Activated naive CD8-positive, alpha-beta T cell treated with anti-CD3 and anti-CD28 coated beads for 36 hours (primary cell): ENCODE data around the gene SPAG16. TPM values are rescaled to one million over a fixed set of nuclear protein-coding genes. Genes with fewer than 3 reads are reported as not detected.

Experiments
- DNase-seq: peaks from one replicate; pipeline ENCODE4 v3.0.0; 2021
- H3K27ac Mint-ChIP-seq: one replicate; pipeline ENCODE4 v1.8.0; 2022; ENCODE audit warnings: mild to moderate bottlenecking, moderate library complexity, mixed read lengths
- H3K27me3 Mint-ChIP-seq: one replicate; pipeline ENCODE4 v1.8.0; 2022; ENCODE audit warnings: mild to moderate bottlenecking, mixed read lengths
- H3K36me3 Mint-ChIP-seq: one replicate; pipeline ENCODE4 v1.8.0; 2021; ENCODE audit warnings: mild to moderate bottlenecking, mixed read lengths
- H3K4me1 Mint-ChIP-seq: one replicate; pipeline ENCODE4 v1.8.0; 2021; ENCODE audit warnings: mixed read lengths
- H3K4me3 Mint-ChIP-seq: one replicate; pipeline ENCODE4 v1.8.0; 2022; ENCODE audit warnings: mild to moderate bottlenecking, moderate library complexity, mixed read lengths
- H3K9me3 Mint-ChIP-seq: one replicate; pipeline ENCODE4 v1.8.0; 2022; ENCODE audit warnings: mixed read lengths
- total RNA-seq, 2 experiments: library from RNA; stranded (reverse); gene quantifications; one replicate each; pipeline ENCODE4 v1.2.3, GENCODE V29; 2021

The SPAG16 gene
- total RNA-seq, 2 experiments from 2014 or later = 9.9 to 11.6 TPM

GRCh38 chr2:213411582-213412289 is 127.5 kb downstream of the SPAG16 start:
- Mint-ChIP-seq H3K27me3 (peaks cover 7% of the 10 kb centered on the region), H3K9me3 (no peaks in the 10 kb centered on the region), H3K27ac (no peak overlapping the region)

GRCh38 chr2:213415093-213415492 is 130.8 kb downstream of the SPAG16 start:
- no peaks in the 10 kb centered on the region for H3K9me3 Mint-ChIP-seq
- no peak for DNase-seq
- no peak overlapping the region for H3K4me3 Mint-ChIP-seq
- no peaks in the 10 kb centered on the region for H3K27me3 Mint-ChIP-seq
- no peaks in the 10 kb centered on the region for H3K4me1 Mint-ChIP-seq
- no peak overlapping the region for H3K27ac Mint-ChIP-seq
- H3K36me3 Mint-ChIP-seq = no peaks in the 10 kb centered on the region

More at GRCh38 chr2:213411582-213412289, 127.5 kb downstream of the SPAG16 start:
- no peak overlapping the region for H3K4me3 Mint-ChIP-seq
- DNase-seq = no peak
- no peaks in the 10 kb centered on the region for H3K4me1 Mint-ChIP-seq
- no peaks in the 10 kb centered on the region for H3K36me3 Mint-ChIP-seq

GRCh38 chr2:213416832-213417231 is 132.6 kb downstream of the SPAG16 start:
- Mint-ChIP-seq H3K27ac (no peak overlapping the region), H3K27me3 (no peaks in the 10 kb centered on the region), H3K9me3 (no peaks in the 10 kb centered on the region), H3K36me3 (no peaks in the 10 kb centered on the region), H3K4me3 (no peak overlapping the region), H3K4me1 (no peaks in the 10 kb centered on the region)
- DNase-seq = no peak

GRCh38 chr2:213419980-213420379 is 135.7 kb downstream of the SPAG16 start:
- Mint-ChIP-seq H3K9me3 (no peaks in the 10 kb centered on the region), H3K4me1 (no peaks in the 10 kb centered on the region), H3K36me3 (no peaks in the 10 kb centered on the region), H3K27me3 (no peaks in the 10 kb centered on the region), H3K27ac (no peak overlapping the region), H3K4me3 (no peak overlapping the region)
- DNase-seq = no peak

GRCh38 chr2:213420828-213421385 is 136.6 kb downstream of the SPAG16 start:
- Mint-ChIP-seq H3K36me3 (no peaks in the 10 kb centered on the region), H3K27ac (no peak overlapping the region), H3K4me1 (no peaks in the 10 kb centered on the region), H3K4me3 (no peak overlapping the region), H3K9me3 (no peaks in the 10 kb centered on the region), H3K27me3 (no peaks in the 10 kb centered on the region)
- no peak for DNase-seq

- Mint-ChIP-seq H3K36me3 (no peaks in the 10 kb centered on the region), H3K4me1 (no peaks in the 10 kb centered on the region), H3K4me3 (no peak overlapping the region), H3K27me3 (no peaks in the 10 kb centered on the region), H3K27ac (no peak overlapping the region), H3K9me3 (no peaks in the 10 kb centered on the region)
- DNase-seq = no peak
These were observed 137.9 kb downstream of the SPAG16 start for GRCh38 chr2:213422211-213422610.

- Mint-ChIP-seq H3K4me3 (no peak overlapping the region), H3K36me3 (no peaks in the 10 kb centered on the region), H3K27ac (no peak overlapping the region), H3K9me3 (peaks cover 13% of the 10 kb centered on the region), H3K4me1 (no peaks in the 10 kb centered on the region), H3K27me3 (no peaks in the 10 kb centered on the region)
- DNase-seq = no peak
These were observed 141.4 kb downstream of the SPAG16 start for GRCh38 chr2:213425618-213426017.

- no peak overlapping the region for H3K4me3 Mint-ChIP-seq
- no peaks in the 10 kb centered on the region for H3K27me3 Mint-ChIP-seq
- H3K36me3 Mint-ChIP-seq = no peaks in the 10 kb centered on the region
- DNase-seq = no peak
- H3K9me3 Mint-ChIP-seq = peaks cover 15% of the 10 kb centered on the region
- no peaks in the 10 kb centered on the region for H3K4me1 Mint-ChIP-seq
- H3K27ac Mint-ChIP-seq = no peak overlapping the region
These were observed 145.3 kb downstream of the SPAG16 start for GRCh38 chr2:213429516-213429915.

GRCh38 chr2:213443921-213444320 is 159.7 kb downstream of the SPAG16 start:
- Mint-ChIP-seq H3K9me3 (peaks cover 9% of the 10 kb centered on the region), H3K4me1 (no peaks in the 10 kb centered on the region), H3K27ac (no peak overlapping the region), H3K36me3 (no peaks in the 10 kb centered on the region), H3K4me3 (no peak overlapping the region), H3K27me3 (no peaks in the 10 kb centered on the region)
- no peak for DNase-seq

GRCh38 chr2:213451542-213452239 is 167.4 kb downstream of the SPAG16 start:
- DNase-seq = no peak

GRCh38 chr2:213455316-213456008 is 171.2 kb downstream of the SPAG16 start:
- DNase-seq = no peak
- H3K4me3 Mint-ChIP-seq = no peak overlapping the region
- no peaks in the 10 kb centered on the region for H3K9me3 Mint-ChIP-seq
- H3K27ac Mint-ChIP-seq = no peak overlapping the region
- no peaks in the 10 kb centered on the region for H3K4me1 Mint-ChIP-seq
- H3K27me3 Mint-ChIP-seq = no peaks in the 10 kb centered on the region
- no peaks in the 10 kb centered on the region for H3K36me3 Mint-ChIP-seq

More at GRCh38 chr2:213451542-213452239, 167.4 kb downstream of the SPAG16 start:
- no peak overlapping the region for H3K27ac Mint-ChIP-seq
- no peaks in the 10 kb centered on the region for H3K27me3 Mint-ChIP-seq
- H3K36me3 Mint-ChIP-seq = no peaks in the 10 kb centered on the region
- no peak overlapping the region for H3K4me3 Mint-ChIP-seq
- no peaks in the 10 kb centered on the region for H3K4me1 Mint-ChIP-seq
- H3K9me3 Mint-ChIP-seq = peaks cover 9% of the 10 kb centered on the region

- H3K4me3 Mint-ChIP-seq = no peak overlapping the region
- DNase-seq = no peak
- H3K9me3 Mint-ChIP-seq = peaks cover 26% of the 10 kb centered on the region
- no peak overlapping the region for H3K27ac Mint-ChIP-seq
- no peaks in the 10 kb centered on the region for H3K27me3 Mint-ChIP-seq
- H3K36me3 Mint-ChIP-seq = no peaks in the 10 kb centered on the region
- no peaks in the 10 kb centered on the region for H3K4me1 Mint-ChIP-seq
These were observed 191.2 kb downstream of the SPAG16 start for GRCh38 chr2:213475433-213475832.

GRCh38 chr2:213476641-213477040 is 192.4 kb downstream of the SPAG16 start:
- DNase-seq = no peak
- H3K27ac Mint-ChIP-seq = no peak overlapping the region
- H3K4me1 Mint-ChIP-seq = no peaks in the 10 kb centered on the region
- H3K27me3 Mint-ChIP-seq = no peaks in the 10 kb centered on the region
- no peaks in the 10 kb centered on the region for H3K36me3 Mint-ChIP-seq
- H3K9me3 Mint-ChIP-seq = peaks cover 26% of the 10 kb centered on the region
- no peak overlapping the region for H3K4me3 Mint-ChIP-seq

- Mint-ChIP-seq H3K27ac (no peak overlapping the region), H3K4me3 (no peak overlapping the region), H3K9me3 (no peaks in the 10 kb centered on the region), H3K4me1 (no peaks in the 10 kb centered on the region), H3K27me3 (no peaks in the 10 kb centered on the region), H3K36me3 (no peaks in the 10 kb centered on the region)
- no peak for DNase-seq
These were observed 205.8 kb downstream of the SPAG16 start for GRCh38 chr2:213490087-213490486.

GRCh38 chr2:213491376-213491775 is 207.1 kb downstream of the SPAG16 start:
- H3K27me3 Mint-ChIP-seq = no peaks in the 10 kb centered on the region
- no peak overlapping the region for H3K4me3 Mint-ChIP-seq
- H3K9me3 Mint-ChIP-seq = no peaks in the 10 kb centered on the region
- H3K36me3 Mint-ChIP-seq = no peaks in the 10 kb centered on the region
- H3K27ac Mint-ChIP-seq = no peak overlapping the region
- no peak for DNase-seq
- no peaks in the 10 kb centered on the region for H3K4me1 Mint-ChIP-seq
